AG04450 (cell line): ENCODE data around the gene THADA. TPM values are rescaled to one million over a fixed set of nuclear protein-coding genes. Genes with fewer than 3 reads are reported as not detected.

Experiments
- CTCF ChIA-PET: fragments of 300-600, 350-600 bp; formaldehyde crosslinking; extraction: SDS; loops from one replicate; lab custom pipeline; 2022; ENCODE audit warnings: antibody characterized with exemption, inconsistent platforms; lab: Charles Lee
- POLR2A ChIA-PET: fragments of 350-600 bp; formaldehyde crosslinking; extraction: SDS; loops from one replicate; lab custom pipeline; 2021; ENCODE audit warnings: antibody characterized with exemption, inconsistent platforms; lab: Yijun Ruan, JAX
- DNase-seq: peaks from one replicate; pipeline ENCODE4 v3.0.0-alpha.2; 2011; ENCODE audit warnings: low read depth, low spot score
- H3K27ac ChIP-seq: one replicate; pipeline ENCODE4 v1.5.1; 2012; ENCODE audit warnings: low read depth, low read length, control low read depth
- H3K27me3 ChIP-seq: one replicate; pipeline ENCODE4 v1.6.0; 2012; ENCODE audit warnings: low read length; ENCODE audit not compliant: control insufficient read depth, insufficient read depth
- H3K4me3 ChIP-seq: 2 replicates; pipeline ENCODE4 v1.5.1; 2011; ENCODE audit warnings: mild to moderate bottlenecking, low read depth, low read length, control low read depth
- H3K9me3 ChIP-seq: 2 replicates; pipeline ENCODE4 v1.5.1; 2012; ENCODE audit warnings: low read length; ENCODE audit not compliant: control insufficient read depth, insufficient read depth
- polyA plus RNA-seq: library from polyadenylated mRNA; depleted of rRNA; stranded (reverse); fragments of >200 nt; gene quantifications from 2 replicates; pipeline ENCODE4 v1.2.3, GENCODE V29; 2011
- TF ChIP-seq, protein P1 (sequence below): IDR thresholded peaks from 2 replicates; pipeline ENCODE4 v1.5.1; 2011; ENCODE audit warnings: low read depth, low read length, control low read depth, inconsistent platforms

THADA gene
- polyA plus RNA-seq, 1 experiment: 15.0 TPM

DNA sequence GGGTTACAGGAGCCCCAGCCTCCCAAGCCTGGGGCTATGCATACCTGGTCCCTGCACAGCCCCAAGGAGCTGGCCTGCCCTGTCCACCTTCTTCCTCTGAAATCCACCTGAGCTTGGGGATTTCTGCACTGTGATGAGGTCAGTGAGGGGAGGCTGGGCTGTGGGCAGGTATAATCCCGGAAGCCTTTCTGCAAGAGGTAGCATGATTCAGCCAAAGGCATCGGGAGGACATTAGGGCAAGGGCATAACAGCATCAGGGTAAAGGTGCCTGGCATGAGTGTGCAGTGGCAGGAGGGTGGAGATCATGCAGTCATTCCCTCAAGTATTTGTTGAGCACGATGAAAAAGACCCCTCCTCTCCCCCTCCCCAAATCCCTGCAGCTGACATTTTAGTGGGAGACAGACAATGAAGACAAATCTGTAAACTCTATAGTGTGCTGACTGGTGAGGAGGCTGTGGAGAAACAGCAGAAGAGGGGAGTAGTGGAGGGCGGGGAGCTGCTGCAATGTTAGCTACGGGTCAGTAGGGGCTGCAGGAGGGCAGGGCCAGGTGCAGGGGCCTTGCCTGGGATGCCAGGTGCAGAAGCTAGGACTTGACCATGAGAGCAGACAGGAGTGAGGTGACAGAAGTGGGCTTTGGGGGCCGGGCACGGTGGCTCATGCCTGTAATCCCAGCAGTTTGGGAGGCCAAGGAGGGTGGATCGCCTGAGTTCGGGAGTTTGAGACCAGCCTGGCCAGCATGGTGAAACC, 388.1 kb downstream of the THADA start:
- DNase-seq: no peak
- ChIA-PET POLR2A (no interaction called here), CTCF (no interaction called here)
- TF ChIP-seq, protein P1, sequence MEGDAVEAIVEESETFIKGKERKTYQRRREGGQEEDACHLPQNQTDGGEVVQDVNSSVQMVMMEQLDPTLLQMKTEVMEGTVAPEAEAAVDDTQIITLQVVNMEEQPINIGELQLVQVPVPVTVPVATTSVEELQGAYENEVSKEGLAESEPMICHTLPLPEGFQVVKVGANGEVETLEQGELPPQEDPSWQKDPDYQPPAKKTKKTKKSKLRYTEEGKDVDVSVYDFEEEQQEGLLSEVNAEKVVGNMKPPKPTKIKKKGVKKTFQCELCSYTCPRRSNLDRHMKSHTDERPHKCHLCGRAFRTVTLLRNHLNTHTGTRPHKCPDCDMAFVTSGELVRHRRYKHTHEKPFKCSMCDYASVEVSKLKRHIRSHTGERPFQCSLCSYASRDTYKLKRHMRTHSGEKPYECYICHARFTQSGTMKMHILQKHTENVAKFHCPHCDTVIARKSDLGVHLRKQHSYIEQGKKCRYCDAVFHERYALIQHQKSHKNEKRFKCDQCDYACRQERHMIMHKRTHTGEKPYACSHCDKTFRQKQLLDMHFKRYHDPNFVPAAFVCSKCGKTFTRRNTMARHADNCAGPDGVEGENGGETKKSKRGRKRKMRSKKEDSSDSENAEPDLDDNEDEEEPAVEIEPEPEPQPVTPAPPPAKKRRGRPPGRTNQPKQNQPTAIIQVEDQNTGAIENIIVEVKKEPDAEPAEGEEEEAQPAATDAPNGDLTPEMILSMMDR: no peak
- Histone ChIP-seq H3K27ac (no peak overlapping the region), H3K9me3 (no peaks in the 10 kb centered on the region), H3K27me3 (no peaks in the 10 kb centered on the region), H3K4me3 (no peak overlapping the region)

DNA sequence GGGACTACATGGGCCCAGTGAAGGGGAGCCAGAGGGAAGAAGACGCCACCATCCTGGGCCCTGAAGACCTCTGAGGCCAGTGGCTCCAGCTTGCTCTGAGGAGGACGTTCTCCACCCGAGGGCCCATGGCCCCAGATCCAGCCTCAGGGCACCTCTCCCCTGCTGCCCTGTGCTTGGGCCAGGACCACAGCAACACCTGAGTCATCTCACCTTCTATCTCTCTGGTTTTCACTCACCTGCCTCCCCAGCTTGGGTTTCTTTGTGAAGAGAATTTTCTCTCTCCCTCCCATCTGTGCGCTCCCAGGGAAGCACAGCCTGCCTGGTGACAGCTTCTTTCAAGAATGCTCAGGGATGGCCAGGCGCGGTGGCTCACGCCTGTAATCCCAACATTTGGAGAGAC, 389.2 kb downstream of the THADA start:
- Histone ChIP-seq H3K4me3 (no peak overlapping the region), H3K27me3 (no peaks in the 10 kb centered on the region), H3K9me3 (no peaks in the 10 kb centered on the region), H3K27ac (no peak overlapping the region)
- TF ChIP-seq, protein P1: no peak
- ChIA-PET CTCF (no interaction called here), POLR2A (no interaction called here)
- no peak for DNase-seq

DNA sequence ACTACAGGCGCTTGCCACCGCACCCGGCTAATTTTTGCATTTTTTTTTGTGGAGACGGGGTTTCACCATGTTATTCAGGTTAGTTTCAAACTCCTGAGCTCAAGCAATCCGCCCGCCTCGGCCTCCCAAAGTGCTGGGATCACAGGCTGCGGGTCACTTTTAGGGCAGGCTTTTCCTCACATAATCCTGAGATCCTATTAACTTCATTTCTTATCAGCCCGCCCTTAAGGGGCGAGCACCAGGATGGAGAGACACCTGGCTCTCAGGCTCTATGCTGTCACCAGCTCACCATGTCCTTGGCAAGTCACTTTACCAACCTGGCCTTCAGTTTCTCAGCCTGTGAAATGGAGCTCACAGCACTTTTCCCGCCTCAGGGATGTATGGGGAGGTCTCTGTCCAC, 392.5 kb downstream of the THADA start:
- no peaks in the 10 kb centered on the region for H3K27me3 ChIP-seq
- ChIA-PET POLR2A (no interaction called here), CTCF (interaction anchor here (1.5 kb wide), 1 partner anchor 228 kb away, joined by 3 read pairs; no protein-coding TSS in a partner anchor)
- no peak overlapping the region for H3K27ac ChIP-seq
- H3K9me3 ChIP-seq: no peaks in the 10 kb centered on the region
- H3K4me3 ChIP-seq: no peak overlapping the region
- DNase-seq: no peak
- TF ChIP-seq, protein P1: no peak

- ChIA-PET POLR2A (no interaction called here), CTCF (interaction anchor here (0.6 kb wide), 1 partner anchor 24 kb away, joined by 4 read pairs; the partner anchor contains the start of gene ZFP36L2)
- no peaks in the 10 kb centered on the region for H3K27me3 ChIP-seq
- H3K27ac ChIP-seq: no peak overlapping the region
- no peak for DNase-seq
- no peak overlapping the region for H3K4me3 ChIP-seq
- TF ChIP-seq, protein P1: no peak
- H3K9me3 ChIP-seq: no peaks in the 10 kb centered on the region
These were observed 393.5 kb downstream of the THADA start for GRCh38 chr2:43202289-43202688.

DNA sequence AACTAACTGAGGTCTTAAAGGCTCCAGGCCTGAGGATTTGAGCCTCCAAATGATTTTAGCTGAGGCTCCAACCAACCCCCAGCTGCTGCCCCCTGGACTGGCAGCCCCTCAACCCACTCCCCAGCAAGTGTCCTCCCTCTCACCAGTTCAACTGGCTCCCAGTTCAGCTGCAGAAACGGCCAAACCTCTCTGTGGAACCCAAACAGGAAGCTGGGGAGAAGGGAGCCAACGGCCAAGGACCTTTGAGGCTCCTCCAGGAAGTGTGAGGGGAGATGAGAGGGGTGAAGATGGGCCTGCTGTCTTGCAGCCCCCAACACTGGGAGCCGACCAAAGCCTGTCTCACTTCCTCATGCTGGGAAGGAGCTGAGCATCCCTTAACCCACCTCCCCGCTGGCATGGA, 394.3 kb downstream of the THADA start:
- CTCF ChIA-PET: interaction anchor here (0.6 kb wide), 1 partner anchor 25 kb away, joined by 4 read pairs; the partner anchor contains the start of gene ZFP36L2
- TF ChIP-seq, protein P1: no peak
- no peak for DNase-seq
- Histone ChIP-seq H3K27ac (no peak overlapping the region), H3K27me3 (no peaks in the 10 kb centered on the region), H3K9me3 (no peaks in the 10 kb centered on the region), H3K4me3 (no peak overlapping the region)
- POLR2A ChIA-PET: no interaction called here
